HEK293 (cell line): ENCODE results near the gene ITGA3.

ENCODE experiments used
- GFI1B ChIP-seq: fragments of 450-650 bp; formaldehyde crosslinking; IDR thresholded peaks from 2 replicates; pipeline ENCODE4 v1.5.1; 2016; ENCODE audit warnings: missing biosample characterization, missing genetic modification characterization
- GLIS2 ChIP-seq: fragments of 450-650 bp; formaldehyde crosslinking; IDR thresholded peaks from 2 replicates; pipeline ENCODE4 v1.5.1; 2016; ENCODE audit warnings: missing biosample characterization, missing genetic modification characterization
- KLF1 ChIP-seq: fragments of 450-650 bp; formaldehyde crosslinking; IDR thresholded peaks from 2 replicates; pipeline ENCODE4 v1.5.1; 2016; ENCODE audit warnings: missing biosample characterization, missing genetic modification characterization
- KLF10 ChIP-seq: fragments of 450-650 bp; IDR thresholded peaks from 2 replicates; pipeline ENCODE4 v1.5.1; 2018; ENCODE audit warnings: missing biosample characterization, mild to moderate bottlenecking, missing genetic modification characterization
- KLF16 ChIP-seq: fragments of 450-650 bp; formaldehyde crosslinking; IDR thresholded peaks from 2 replicates; pipeline ENCODE4 v1.5.1; 2017; ENCODE audit warnings: missing biosample characterization, missing genetic modification characterization
- KLF17 ChIP-seq: fragments of 450-650 bp; formaldehyde crosslinking; IDR thresholded peaks from 2 replicates; pipeline ENCODE4 v1.5.1; 2016; ENCODE audit warnings: missing biosample characterization, missing genetic modification characterization
- KLF8 ChIP-seq: fragments of 450-650 bp; formaldehyde crosslinking; IDR thresholded peaks from 2 replicates; pipeline ENCODE4 v1.5.1; 2016; ENCODE audit warnings: missing biosample characterization, missing genetic modification characterization
- KLF9 ChIP-seq: fragments of 450-650 bp; formaldehyde crosslinking; IDR thresholded peaks from 2 replicates; pipeline ENCODE4 v1.5.1; 2016; ENCODE audit warnings: missing biosample characterization, missing genetic modification characterization, low read depth
- PATZ1 ChIP-seq: fragments of 450-650 bp; formaldehyde crosslinking; IDR thresholded peaks from 2 replicates; pipeline ENCODE4 v1.5.1; 2016; ENCODE audit warnings: missing biosample characterization, missing genetic modification characterization
- PRDM10 ChIP-seq: fragments of 450-650 bp; formaldehyde crosslinking; IDR thresholded peaks from 2 replicates; pipeline ENCODE4 v1.5.1; 2016; ENCODE audit warnings: missing biosample characterization, missing genetic modification characterization
- SCRT1 ChIP-seq: fragments of 450-650 bp; formaldehyde crosslinking; IDR thresholded peaks from 2 replicates; pipeline ENCODE4 v1.5.1; 2016; ENCODE audit warnings: missing biosample characterization, missing genetic modification characterization, borderline replicate concordance
- SCRT2 ChIP-seq: fragments of 450-650 bp; formaldehyde crosslinking; IDR thresholded peaks from 2 replicates; pipeline ENCODE4 v1.5.1; 2016; ENCODE audit warnings: missing biosample characterization, missing genetic modification characterization
- SP3 ChIP-seq: fragments of 450-650 bp; formaldehyde crosslinking; IDR thresholded peaks from 2 replicates; pipeline ENCODE4 v1.5.1; 2016; ENCODE audit warnings: missing biosample characterization, missing genetic modification characterization
- ZBTB8A ChIP-seq: fragments of 450-650 bp; formaldehyde crosslinking; IDR thresholded peaks from 2 replicates; pipeline ENCODE4 v1.5.1; 2016; ENCODE audit warnings: missing biosample characterization, missing genetic modification characterization
- ZEB2 ChIP-seq: fragments of 450-650 bp; formaldehyde crosslinking; IDR thresholded peaks from 2 replicates; pipeline ENCODE4 v1.5.1; 2016; ENCODE audit warnings: missing biosample characterization, missing genetic modification characterization
- ZIC2 ChIP-seq: fragments of 450-650 bp; formaldehyde crosslinking; IDR thresholded peaks from 2 replicates; pipeline ENCODE4 v1.5.1; 2016; ENCODE audit warnings: missing biosample characterization, missing genetic modification characterization
- ZNF184 ChIP-seq: fragments of 450-650 bp; IDR thresholded peaks from 2 replicates; pipeline ENCODE4 v1.5.1; 2018; ENCODE audit warnings: missing biosample characterization, mild to moderate bottlenecking, missing genetic modification characterization
- ZNF202 ChIP-seq: fragments of 450-650 bp; formaldehyde crosslinking; IDR thresholded peaks from 2 replicates; pipeline ENCODE4 v1.5.1; 2016; ENCODE audit warnings: missing biosample characterization, missing genetic modification characterization, borderline replicate concordance
- ZNF366 ChIP-seq: fragments of 450-650 bp; formaldehyde crosslinking; conservative IDR thresholded peaks from 2 replicates; pipeline ENCODE4 v1.5.1; 2016; ENCODE audit warnings: missing biosample characterization, missing genetic modification characterization
- ZNF394 ChIP-seq: fragments of 450-650 bp; formaldehyde crosslinking; IDR thresholded peaks from 2 replicates; pipeline ENCODE4 v1.5.1; 2016; ENCODE audit warnings: missing biosample characterization, missing genetic modification characterization, mild to moderate bottlenecking, moderate library complexity, borderline replicate concordance
- ZNF416 ChIP-seq: fragments of 450-650 bp; formaldehyde crosslinking; IDR thresholded peaks from 2 replicates; pipeline ENCODE4 v1.5.1; 2016; ENCODE audit warnings: missing biosample characterization, missing genetic modification characterization
- ZNF501 ChIP-seq: fragments of 450-650 bp; formaldehyde crosslinking; IDR thresholded peaks from 2 replicates; pipeline ENCODE4 v1.5.1; 2016; ENCODE audit warnings: missing biosample characterization, missing genetic modification characterization
- ZNF530 ChIP-seq: fragments of 450-650 bp; formaldehyde crosslinking; IDR thresholded peaks from 2 replicates; pipeline ENCODE4 v1.5.1; 2016; ENCODE audit warnings: low read depth, missing biosample characterization, missing genetic modification characterization
- ZNF571 ChIP-seq: fragments of 450-650 bp; formaldehyde crosslinking; IDR thresholded peaks from 2 replicates; pipeline ENCODE4 v1.5.0; 2017; ENCODE audit warnings: missing biosample characterization, missing genetic modification characterization
- ZNF610 ChIP-seq: fragments of 450-650 bp; formaldehyde crosslinking; IDR thresholded peaks from 2 replicates; pipeline ENCODE4 v1.5.1; 2016; ENCODE audit warnings: missing biosample characterization, missing genetic modification characterization, borderline replicate concordance
- ZNF692 ChIP-seq: fragments of 450-650 bp; formaldehyde crosslinking; IDR thresholded peaks from 2 replicates; pipeline ENCODE4 v1.5.1; 2016; ENCODE audit warnings: missing biosample characterization, missing genetic modification characterization
- ZNF747 ChIP-seq: fragments of 450-650 bp; formaldehyde crosslinking; IDR thresholded peaks from 2 replicates; pipeline ENCODE4 v1.5.1; 2016; ENCODE audit warnings: missing biosample characterization, missing genetic modification characterization
- ZSCAN5A ChIP-seq: fragments of 450-650 bp; formaldehyde crosslinking; IDR thresholded peaks from 2 replicates; pipeline ENCODE4 v1.5.1; 2016; ENCODE audit warnings: missing biosample characterization, missing genetic modification characterization
- ZXDB ChIP-seq: fragments of 450-650 bp; formaldehyde crosslinking; IDR thresholded peaks from 2 replicates; pipeline ENCODE4 v1.5.1; 2016; ENCODE audit warnings: missing biosample characterization, missing genetic modification characterization

The ITGA3 gene

DNA sequence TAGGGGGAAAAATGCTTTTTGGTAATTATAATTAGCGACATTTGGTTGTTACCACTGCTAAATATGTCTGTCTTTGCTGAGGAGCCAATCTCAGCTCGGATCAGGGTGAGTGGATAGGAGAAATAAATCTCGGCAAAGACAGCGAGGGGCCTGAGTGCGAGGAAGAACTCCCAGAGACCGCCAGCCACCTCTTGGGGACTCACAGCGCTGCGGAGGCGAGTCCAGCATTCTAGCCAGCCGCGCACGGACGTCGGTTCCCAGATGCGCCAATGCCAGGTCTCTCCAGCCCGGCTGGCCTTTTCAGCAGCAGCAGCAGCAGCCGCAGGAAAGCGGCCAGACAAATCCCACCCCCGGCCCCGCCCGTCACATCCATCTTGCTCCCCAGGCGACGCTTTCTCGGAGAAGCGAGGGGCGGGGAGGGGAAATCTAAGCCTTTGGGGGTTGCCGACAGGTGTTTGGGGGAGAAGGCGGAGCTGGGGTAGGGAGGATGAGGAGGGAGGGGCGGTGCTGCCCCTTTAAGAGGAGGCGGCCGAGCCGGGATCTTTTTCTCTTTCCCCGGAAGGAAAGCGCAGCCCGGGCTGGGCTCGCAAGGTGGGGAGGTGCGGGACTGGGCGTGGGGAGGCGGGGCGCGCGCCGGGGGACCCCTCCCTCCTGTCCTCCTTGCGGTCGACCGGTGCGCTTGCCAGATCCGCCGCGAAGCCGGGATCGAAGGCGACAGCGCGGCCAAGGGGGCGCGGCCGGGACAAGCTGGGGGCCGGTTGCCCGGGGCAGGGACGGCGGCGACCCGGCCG, at the start of gene ITGA3 (continued):
- TF ChIP-seq ZNF366 (peak; percentile 80), ZEB2 (tag by site-specific recombination) (peak; percentile 64), ZIC2 (peak; percentile 40), ZSCAN5A (tag by site-specific recombination) (peak; percentile 58; the same call in 1 of the 2 replicates), ZNF692 (tag by site-specific recombination) (peak; percentile 98), ZNF571 (tag by site-specific recombination) (no peak), KLF1 (tag by site-specific recombination) (peak; percentile 94), PRDM10 (tag by site-specific recombination) (peak; percentile 86), SP3 (tag by site-specific recombination) (peak; percentile 96), ZNF610 (tag by site-specific recombination) (no peak), KLF17 (peak; percentile 80), ZNF530 (tag by site-specific recombination) (no peak), ZNF501 (0 out of 2 replicates have a peak, but pooled peaks have one; percentile 19), ZNF747 (tag by site-specific recombination) (no peak), GLIS2 (tag by site-specific recombination) (peak; percentile 96), SCRT2 (tag by site-specific recombination) (peak; percentile 96), ZNF416 (tag by site-specific recombination) (no peak), KLF16 (tag by site-specific recombination) (peak; percentile 66; the same call in 1 of the 2 replicates), KLF10 (tag by site-specific recombination) (peak; percentile 69; the same call in 1 of the 2 replicates), PATZ1 (tag by site-specific recombination) (peak; percentile 95), KLF8 (peak; percentile 95), ZNF184 (tag by site-specific recombination) (no peak), ZBTB8A (tag by site-specific recombination) (peak; percentile 53), KLF9 (tag by site-specific recombination) (peak; percentile 88), ZXDB (tag by site-specific recombination) (peak; percentile 15; the same call in 1 of the 2 replicates), ZNF202 (tag by site-specific recombination) (no peak), GFI1B (tag by site-specific recombination) (0 out of 2 replicates have a peak, but pooled peaks have one; percentile 25), ZNF394 (tag by site-specific recombination) (peak; percentile 25; the same call in 1 of the 2 replicates), SCRT1 (tag by site-specific recombination) (peak; percentile 68; the same call in 1 of the 2 replicates)
